GM12878 (cell line): ENCODE data around the gene STXBP2. TPM values are rescaled to one million over a fixed set of nuclear protein-coding genes. Genes with fewer than 3 reads are reported as not detected.
A peak's percentile ranks its signal among the peaks of the same experiment; 100 is the strongest.

ENCODE experiments used
- BCL11A ChIP-seq: IDR thresholded peaks from 2 replicates; pipeline ENCODE4 v1.6.1; 2011; ENCODE audit warnings: low read depth, low read length
- CBX3 ChIP-seq: fragments of 200-600 bp; sonication (generic); IDR thresholded peaks from 2 replicates; pipeline ENCODE4 v1.6.1; 2016; ENCODE audit warnings: low read depth, borderline replicate concordance
- CBX5 ChIP-seq: sonication (generic); IDR thresholded peaks from 2 replicates; pipeline ENCODE4 v1.6.1; 2016; ENCODE audit warnings: low read depth, moderate library complexity, mild to moderate bottlenecking, inconsistent platforms
- HCFC1 ChIP-seq: fragments of 150-350 bp; IDR thresholded peaks from 2 replicates; pipeline ENCODE4 v1.6.1; 2014; ENCODE audit warnings: low read length
- HDAC2 ChIP-seq: fragments of 200-600 bp; sonication (generic); IDR thresholded peaks from 2 replicates; pipeline ENCODE4 v1.6.1; 2017
- IKZF1 ChIP-seq: fragments of 450-650 bp; conservative IDR thresholded peaks from 2 replicates; pipeline ENCODE4 v1.6.1; 2017; ENCODE audit warnings: antibody characterized with exemption, mild to moderate bottlenecking
- KDM1A ChIP-seq: fragments of 200-600 bp; sonication (generic); IDR thresholded peaks from 2 replicates; pipeline ENCODE4 v1.6.1; 2016; ENCODE audit warnings: borderline replicate concordance
- MEF2A ChIP-seq: IDR thresholded peaks from 2 replicates; pipeline ENCODE4 v1.6.1; 2011; ENCODE audit warnings: low read depth, mild to moderate bottlenecking, low read length, moderate library complexity; ENCODE audit not compliant: insufficient read depth
- NFXL1 ChIP-seq: fragments of 450-650 bp; IDR thresholded peaks from 2 replicates; pipeline ENCODE4 v1.6.1; 2017; ENCODE audit warnings: antibody characterized with exemption, mild to moderate bottlenecking, borderline replicate concordance
- PAX8 ChIP-seq: fragments of 450-650 bp; IDR thresholded peaks from 2 replicates; pipeline ENCODE4 v1.6.1; 2017; ENCODE audit warnings: mild to moderate bottlenecking, moderate library complexity
- POLR2AphosphoS2 ChIP-seq: IDR thresholded peaks from 2 replicates; pipeline ENCODE4 v1.6.1; 2011; ENCODE audit warnings: low read depth, mild to moderate bottlenecking, low read length, improper control_type of control experiment, moderate library complexity
- POLR2AphosphoS5 ChIP-seq: IDR thresholded peaks from 2 replicates; pipeline ENCODE4 v1.6.1; 2011; ENCODE audit warnings: mild to moderate bottlenecking, low read length, inconsistent platforms
- POU2F2 ChIP-seq: IDR thresholded peaks from 3 replicates; pipeline ENCODE4 v1.6.1; 2011; ENCODE audit warnings: low read depth, mild to moderate bottlenecking, low read length, borderline replicate concordance
- SRF ChIP-seq, 2 experiments: IDR thresholded peaks; 2 replicates each; pipeline ENCODE4 v1.6.1; 2011; ENCODE audit warnings: low read depth in 2 of 2, low read length in 2 of 2, mild to moderate bottlenecking in 1 of 2, moderate library complexity in 1 of 2
- STAT1 ChIP-seq: fragments of 450-650 bp; conservative IDR thresholded peaks from 2 replicates; pipeline ENCODE4 v1.6.1; 2014; ENCODE audit warnings: antibody characterized with exemption, mild to moderate bottlenecking
- TAF1 ChIP-seq: IDR thresholded peaks from 2 replicates; pipeline ENCODE4 v1.6.1; 2011; ENCODE audit warnings: mild to moderate bottlenecking, low read depth, low read length, borderline replicate concordance
- ZNF217 ChIP-seq: fragments of 450-650 bp; IDR thresholded peaks from 2 replicates; pipeline ENCODE4 v1.6.1; 2017; ENCODE audit warnings: antibody characterized with exemption, mild to moderate bottlenecking
- polyA plus RNA-seq, 11 experiments: library from polyadenylated mRNA; depleted of rRNA in 4 of 11; unstranded in 6 of 11; stranded (reverse) in 5 of 11; fragments of >200 nt; fragmentation: Nextera tagmentation in 4 of 11; fragmentation: Illumina TruSeq in 1 of 11; extraction: Ambion mirVana in 4 of 11; extraction: Trizol in 1 of 11; gene quantifications; 1 replicate in 1 of 11; 2 replicates in 10 of 11; pipeline versions ENCODE4 v1.2.1 to v1.2.3, GENCODE V29; 2011 to 2016; ENCODE audit warnings: inconsistent platforms in 2 of 11, missing spikeins in 2 of 11, low read depth in 1 of 11
- total RNA-seq, 4 experiments: library from RNA; depleted of rRNA in 3 of 4; stranded (reverse); fragments of >200 nt in 3 of 4; fragmentation: Illumina TruSeq in 1 of 4; extraction: Trizol in 1 of 4; gene quantifications; 2 replicates each; pipeline versions ENCODE4 v1.2.1 to v1.2.3, GENCODE V29; 2013 to 2021
- TF ChIP-seq, protein P1 (sequence below): fragments of 450-650 bp; IDR thresholded peaks from 2 replicates; pipeline ENCODE4 v1.6.1; 2018; ENCODE audit warnings: mild to moderate bottlenecking, low read depth, moderate library complexity; ENCODE audit not compliant: partially characterized antibody
- TF ChIP-seq, protein P2 (sequence below): fragments of 450-650 bp; IDR thresholded peaks from 2 replicates; pipeline ENCODE4 v1.6.1; 2017; ENCODE audit warnings: antibody characterized with exemption, mild to moderate bottlenecking, moderate library complexity
- TF ChIP-seq, protein P3 (sequence below): fragments of 450-650 bp; IDR thresholded peaks from 2 replicates; pipeline ENCODE4 v1.6.1; 2014; ENCODE audit warnings: mild to moderate bottlenecking
- TF ChIP-seq, protein P4 (sequence below): IDR thresholded peaks from 2 replicates; pipeline ENCODE4 v1.6.1; 2011; ENCODE audit warnings: mild to moderate bottlenecking, low read depth, low read length, moderate library complexity; ENCODE audit not compliant: insufficient replicate concordance
- TF ChIP-seq, protein P5 (sequence below): fragments of 450-650 bp; IDR thresholded peaks from 2 replicates; pipeline ENCODE4 v1.6.1; 2016; ENCODE audit warnings: mild to moderate bottlenecking

STXBP2 gene
- total and polyA plus RNA-seq, 10 of the 15 experiments (the other 5 are each of a cell fraction or from before 2014, with no cell fraction given): 2.6 to 111 (median 61.4) TPM

DNA sequence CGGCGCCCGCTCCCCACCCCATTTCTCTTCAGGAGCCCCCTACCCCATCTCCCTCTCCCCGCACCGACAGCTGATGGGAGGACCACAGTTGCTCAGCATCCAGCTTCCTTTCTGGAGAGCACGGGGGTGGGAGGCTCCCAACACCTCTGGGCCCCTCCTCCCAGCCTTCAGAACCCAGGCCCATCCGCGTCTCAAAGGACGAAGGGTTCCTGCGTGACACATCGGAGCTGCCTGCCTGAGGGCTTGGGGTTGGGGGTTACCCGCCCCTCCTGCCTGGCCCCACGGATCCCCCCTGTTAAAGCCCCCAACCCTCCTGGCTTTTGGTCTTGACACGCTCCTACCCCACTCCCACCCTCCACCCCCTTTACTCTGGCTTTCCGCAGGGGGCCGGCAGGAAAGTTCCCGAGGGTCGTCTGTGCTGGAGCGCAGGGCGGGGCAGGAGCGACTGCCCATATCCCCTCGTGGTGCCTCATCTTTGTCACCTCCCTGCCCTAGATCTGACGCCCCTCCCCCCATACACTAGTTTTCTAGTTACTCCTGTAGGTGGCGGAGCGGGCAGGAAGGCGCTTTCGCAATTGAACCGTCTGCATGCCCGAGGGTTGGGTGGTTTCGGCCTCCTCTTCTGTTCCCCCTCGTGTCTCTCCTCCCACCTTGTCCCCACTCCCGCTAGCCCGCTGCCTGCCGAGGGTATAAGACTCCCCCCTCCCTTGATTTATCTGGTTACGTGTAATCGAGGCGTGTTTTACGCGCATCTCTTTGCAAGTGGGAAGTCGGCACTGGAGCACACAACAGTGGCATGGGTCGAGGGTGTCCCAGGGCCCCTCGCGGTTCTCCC, 44.6 kb downstream of the STXBP2 start (continued):
- TF ChIP-seq, protein P1, sequence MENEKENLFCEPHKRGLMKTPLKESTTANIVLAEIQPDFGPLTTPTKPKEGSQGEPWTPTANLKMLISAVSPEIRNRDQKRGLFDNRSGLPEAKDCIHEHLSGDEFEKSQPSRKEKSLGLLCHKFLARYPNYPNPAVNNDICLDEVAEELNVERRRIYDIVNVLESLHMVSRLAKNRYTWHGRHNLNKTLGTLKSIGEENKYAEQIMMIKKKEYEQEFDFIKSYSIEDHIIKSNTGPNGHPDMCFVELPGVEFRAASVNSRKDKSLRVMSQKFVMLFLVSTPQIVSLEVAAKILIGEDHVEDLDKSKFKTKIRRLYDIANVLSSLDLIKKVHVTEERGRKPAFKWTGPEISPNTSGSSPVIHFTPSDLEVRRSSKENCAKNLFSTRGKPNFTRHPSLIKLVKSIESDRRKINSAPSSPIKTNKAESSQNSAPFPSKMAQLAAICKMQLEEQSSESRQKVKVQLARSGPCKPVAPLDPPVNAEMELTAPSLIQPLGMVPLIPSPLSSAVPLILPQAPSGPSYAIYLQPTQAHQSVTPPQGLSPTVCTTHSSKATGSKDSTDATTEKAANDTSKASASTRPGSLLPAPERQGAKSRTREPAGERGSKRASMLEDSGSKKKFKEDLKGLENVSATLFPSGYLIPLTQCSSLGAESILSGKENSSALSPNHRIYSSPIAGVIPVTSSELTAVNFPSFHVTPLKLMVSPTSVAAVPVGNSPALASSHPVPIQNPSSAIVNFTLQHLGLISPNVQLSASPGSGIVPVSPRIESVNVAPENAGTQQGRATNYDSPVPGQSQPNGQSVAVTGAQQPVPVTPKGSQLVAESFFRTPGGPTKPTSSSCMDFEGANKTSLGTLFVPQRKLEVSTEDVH: no peak
- TF ChIP-seq, protein P2, sequence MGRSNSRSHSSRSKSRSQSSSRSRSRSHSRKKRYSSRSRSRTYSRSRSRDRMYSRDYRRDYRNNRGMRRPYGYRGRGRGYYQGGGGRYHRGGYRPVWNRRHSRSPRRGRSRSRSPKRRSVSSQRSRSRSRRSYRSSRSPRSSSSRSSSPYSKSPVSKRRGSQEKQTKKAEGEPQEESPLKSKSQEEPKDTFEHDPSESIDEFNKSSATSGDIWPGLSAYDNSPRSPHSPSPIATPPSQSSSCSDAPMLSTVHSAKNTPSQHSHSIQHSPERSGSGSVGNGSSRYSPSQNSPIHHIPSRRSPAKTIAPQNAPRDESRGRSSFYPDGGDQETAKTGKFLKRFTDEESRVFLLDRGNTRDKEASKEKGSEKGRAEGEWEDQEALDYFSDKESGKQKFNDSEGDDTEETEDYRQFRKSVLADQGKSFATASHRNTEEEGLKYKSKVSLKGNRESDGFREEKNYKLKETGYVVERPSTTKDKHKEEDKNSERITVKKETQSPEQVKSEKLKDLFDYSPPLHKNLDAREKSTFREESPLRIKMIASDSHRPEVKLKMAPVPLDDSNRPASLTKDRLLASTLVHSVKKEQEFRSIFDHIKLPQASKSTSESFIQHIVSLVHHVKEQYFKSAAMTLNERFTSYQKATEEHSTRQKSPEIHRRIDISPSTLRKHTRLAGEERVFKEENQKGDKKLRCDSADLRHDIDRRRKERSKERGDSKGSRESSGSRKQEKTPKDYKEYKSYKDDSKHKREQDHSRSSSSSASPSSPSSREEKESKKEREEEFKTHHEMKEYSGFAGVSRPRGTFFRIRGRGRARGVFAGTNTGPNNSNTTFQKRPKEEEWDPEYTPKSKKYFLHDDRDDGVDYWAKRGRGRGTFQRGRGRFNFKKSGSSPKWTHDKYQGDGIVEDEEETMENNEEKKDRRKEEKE: no peak
- TF ChIP-seq TAF1: no peak
- TF ChIP-seq, protein P3, sequence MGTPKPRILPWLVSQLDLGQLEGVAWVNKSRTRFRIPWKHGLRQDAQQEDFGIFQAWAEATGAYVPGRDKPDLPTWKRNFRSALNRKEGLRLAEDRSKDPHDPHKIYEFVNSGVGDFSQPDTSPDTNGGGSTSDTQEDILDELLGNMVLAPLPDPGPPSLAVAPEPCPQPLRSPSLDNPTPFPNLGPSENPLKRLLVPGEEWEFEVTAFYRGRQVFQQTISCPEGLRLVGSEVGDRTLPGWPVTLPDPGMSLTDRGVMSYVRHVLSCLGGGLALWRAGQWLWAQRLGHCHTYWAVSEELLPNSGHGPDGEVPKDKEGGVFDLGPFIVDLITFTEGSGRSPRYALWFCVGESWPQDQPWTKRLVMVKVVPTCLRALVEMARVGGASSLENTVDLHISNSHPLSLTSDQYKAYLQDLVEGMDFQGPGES: no peak
- TF ChIP-seq SRF (IDR thresholded peaks at IDR 0.05; ENCODE audit: low read depth in 2 of 2, low read length in 2 of 2): no peak
- TF ChIP-seq CBX5: no peak
- TF ChIP-seq POLR2AphosphoS5: no peak
- TF ChIP-seq NFXL1: no peak
- no peak for TF ChIP-seq STAT1
- no peak for TF ChIP-seq HDAC2
- TF ChIP-seq, protein P4, sequence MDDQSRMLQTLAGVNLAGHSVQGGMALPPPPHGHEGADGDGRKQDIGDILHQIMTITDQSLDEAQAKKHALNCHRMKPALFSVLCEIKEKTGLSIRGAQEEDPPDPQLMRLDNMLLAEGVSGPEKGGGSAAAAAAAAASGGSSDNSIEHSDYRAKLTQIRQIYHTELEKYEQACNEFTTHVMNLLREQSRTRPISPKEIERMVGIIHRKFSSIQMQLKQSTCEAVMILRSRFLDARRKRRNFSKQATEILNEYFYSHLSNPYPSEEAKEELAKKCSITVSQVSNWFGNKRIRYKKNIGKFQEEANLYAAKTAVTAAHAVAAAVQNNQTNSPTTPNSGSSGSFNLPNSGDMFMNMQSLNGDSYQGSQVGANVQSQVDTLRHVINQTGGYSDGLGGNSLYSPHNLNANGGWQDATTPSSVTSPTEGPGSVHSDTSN: no peak
- TF ChIP-seq, protein P5, sequence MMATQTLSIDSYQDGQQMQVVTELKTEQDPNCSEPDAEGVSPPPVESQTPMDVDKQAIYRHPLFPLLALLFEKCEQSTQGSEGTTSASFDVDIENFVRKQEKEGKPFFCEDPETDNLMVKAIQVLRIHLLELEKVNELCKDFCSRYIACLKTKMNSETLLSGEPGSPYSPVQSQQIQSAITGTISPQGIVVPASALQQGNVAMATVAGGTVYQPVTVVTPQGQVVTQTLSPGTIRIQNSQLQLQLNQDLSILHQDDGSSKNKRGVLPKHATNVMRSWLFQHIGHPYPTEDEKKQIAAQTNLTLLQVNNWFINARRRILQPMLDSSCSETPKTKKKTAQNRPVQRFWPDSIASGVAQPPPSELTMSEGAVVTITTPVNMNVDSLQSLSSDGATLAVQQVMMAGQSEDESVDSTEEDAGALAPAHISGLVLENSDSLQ: no peak
- no peak for TF ChIP-seq PAX8
- TF ChIP-seq BCL11A: no peak
- TF ChIP-seq KDM1A: no peak
- TF ChIP-seq POLR2AphosphoS2: no peak
- no peak for TF ChIP-seq ZNF217
- TF ChIP-seq MEF2A: 0 out of 2 replicates have a peak, but pooled peaks have one; percentile 15
- no peak for TF ChIP-seq CBX3
- no peak for TF ChIP-seq IKZF1
- TF ChIP-seq POU2F2: 0 out of 3 replicates have a peak, but pooled peaks have one; percentile 32
- no peak for TF ChIP-seq HCFC1
